ENCODE data around the gene STIM1.

DNA sequence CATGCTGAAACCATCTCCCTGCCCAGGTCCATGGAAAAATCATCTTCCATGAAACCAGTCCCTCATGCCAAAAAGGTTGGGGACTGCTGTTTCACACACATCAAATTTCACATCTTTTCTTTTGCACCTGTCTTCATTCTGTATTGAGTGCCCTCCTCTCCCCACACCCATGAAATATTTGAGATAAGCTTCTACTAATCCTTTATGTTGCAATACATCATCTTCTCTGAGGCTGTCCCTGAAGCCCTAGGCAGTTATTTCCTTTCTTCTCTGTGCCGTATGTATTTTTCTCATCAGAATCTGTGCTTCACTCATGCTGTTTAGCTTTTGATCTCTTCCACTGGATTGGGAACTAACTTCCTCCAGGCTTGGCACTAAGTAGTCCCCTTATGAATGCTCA lies 199.2 kb downstream of the STIM1 start:
- TF ChIP-seq, protein P1, sequence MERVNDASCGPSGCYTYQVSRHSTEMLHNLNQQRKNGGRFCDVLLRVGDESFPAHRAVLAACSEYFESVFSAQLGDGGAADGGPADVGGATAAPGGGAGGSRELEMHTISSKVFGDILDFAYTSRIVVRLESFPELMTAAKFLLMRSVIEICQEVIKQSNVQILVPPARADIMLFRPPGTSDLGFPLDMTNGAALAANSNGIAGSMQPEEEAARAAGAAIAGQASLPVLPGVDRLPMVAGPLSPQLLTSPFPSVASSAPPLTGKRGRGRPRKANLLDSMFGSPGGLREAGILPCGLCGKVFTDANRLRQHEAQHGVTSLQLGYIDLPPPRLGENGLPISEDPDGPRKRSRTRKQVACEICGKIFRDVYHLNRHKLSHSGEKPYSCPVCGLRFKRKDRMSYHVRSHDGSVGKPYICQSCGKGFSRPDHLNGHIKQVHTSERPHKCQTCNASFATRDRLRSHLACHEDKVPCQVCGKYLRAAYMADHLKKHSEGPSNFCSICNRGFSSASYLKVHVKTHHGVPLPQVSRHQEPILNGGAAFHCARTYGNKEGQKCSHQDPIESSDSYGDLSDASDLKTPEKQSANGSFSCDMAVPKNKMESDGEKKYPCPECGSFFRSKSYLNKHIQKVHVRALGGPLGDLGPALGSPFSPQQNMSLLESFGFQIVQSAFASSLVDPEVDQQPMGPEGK (CRISPR knock-in tag; IDR thresholded peaks at IDR 0.05; ENCODE audit: borderline replicate concordance): no peak
- TF ChIP-seq ZC3H10 (CRISPR knock-in tag; IDR thresholded peaks at IDR 0.05) (no peak), RARB (CRISPR knock-in tag; IDR thresholded peaks at IDR 0.05) (no peak), ZFP3 (CRISPR knock-in tag; IDR thresholded peaks at IDR 0.05) (no peak), TOX (CRISPR knock-in tag; IDR thresholded peaks at IDR 0.05; ENCODE audit: borderline replicate concordance) (no peak)
- TF ChIP-seq, protein P2, sequence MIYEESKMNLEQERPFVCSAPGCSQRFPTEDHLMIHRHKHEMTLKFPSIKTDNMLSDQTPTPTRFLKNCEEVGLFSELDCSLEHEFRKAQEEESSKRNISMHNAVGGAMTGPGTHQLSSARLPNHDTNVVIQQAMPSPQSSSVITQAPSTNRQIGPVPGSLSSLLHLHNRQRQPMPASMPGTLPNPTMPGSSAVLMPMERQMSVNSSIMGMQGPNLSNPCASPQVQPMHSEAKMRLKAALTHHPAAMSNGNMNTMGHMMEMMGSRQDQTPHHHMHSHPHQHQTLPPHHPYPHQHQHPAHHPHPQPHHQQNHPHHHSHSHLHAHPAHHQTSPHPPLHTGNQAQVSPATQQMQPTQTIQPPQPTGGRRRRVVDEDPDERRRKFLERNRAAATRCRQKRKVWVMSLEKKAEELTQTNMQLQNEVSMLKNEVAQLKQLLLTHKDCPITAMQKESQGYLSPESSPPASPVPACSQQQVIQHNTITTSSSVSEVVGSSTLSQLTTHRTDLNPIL (CRISPR knock-in tag; IDR thresholded peaks at IDR 0.05; ENCODE audit: low read depth): no peak

Data from SK-N-SH treated with all-trans-retinoic acid at 6 μM for 48 hours (cell line).